ENCODE measurements around the gene P3H3. TPM values are rescaled to one million over a fixed set of nuclear protein-coding genes. Genes with fewer than 3 reads are reported as not detected.
A peak's percentile ranks its signal among the peaks of the same experiment; 100 is the strongest.

The P3H3 gene
- total and polyA plus RNA-seq, 9 of the 15 experiments (the other 6 are each of a cell fraction or from before 2014, with no cell fraction given): 0.03 to 15.0 (median 4.8) TPM

DNA sequence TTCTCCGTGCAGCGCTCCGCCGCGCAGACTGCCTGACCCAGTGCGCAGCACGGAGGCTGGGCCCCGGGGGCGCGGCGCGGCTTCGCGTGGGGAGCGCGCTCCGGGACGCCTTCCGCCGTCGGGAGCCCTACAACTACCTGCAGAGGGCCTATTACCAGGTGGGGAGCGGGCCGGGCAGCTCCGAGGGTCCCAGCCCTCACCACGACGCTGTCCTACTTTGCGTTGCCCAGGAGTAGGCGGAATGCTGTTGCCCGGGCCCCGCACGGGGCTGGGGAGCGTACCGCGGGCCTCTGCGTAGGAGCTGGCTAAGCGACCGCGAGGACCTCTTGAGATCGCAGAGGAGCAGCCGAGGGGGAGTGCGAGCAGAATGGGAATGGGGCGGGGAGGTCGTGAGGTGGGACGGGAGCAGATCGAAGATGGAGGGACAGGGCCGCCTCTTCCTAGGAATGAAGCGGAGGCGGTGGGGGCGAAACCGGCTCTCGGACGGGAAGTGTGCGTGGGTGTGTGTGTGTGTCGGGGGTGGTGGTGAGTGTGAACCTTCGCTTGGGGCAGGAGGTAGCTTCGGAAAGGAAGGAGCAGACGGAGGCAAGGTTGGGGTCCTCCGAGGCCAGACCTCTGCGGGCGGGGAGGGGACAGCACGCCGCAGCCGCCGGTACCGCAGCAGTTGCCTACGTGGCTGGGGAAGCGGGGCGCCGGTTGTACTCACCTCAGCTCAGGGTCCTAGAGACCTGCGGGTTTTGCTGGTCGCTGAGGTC lies 751 bp downstream of the P3H3 start (continued):
- TF ChIP-seq, protein P1, sequence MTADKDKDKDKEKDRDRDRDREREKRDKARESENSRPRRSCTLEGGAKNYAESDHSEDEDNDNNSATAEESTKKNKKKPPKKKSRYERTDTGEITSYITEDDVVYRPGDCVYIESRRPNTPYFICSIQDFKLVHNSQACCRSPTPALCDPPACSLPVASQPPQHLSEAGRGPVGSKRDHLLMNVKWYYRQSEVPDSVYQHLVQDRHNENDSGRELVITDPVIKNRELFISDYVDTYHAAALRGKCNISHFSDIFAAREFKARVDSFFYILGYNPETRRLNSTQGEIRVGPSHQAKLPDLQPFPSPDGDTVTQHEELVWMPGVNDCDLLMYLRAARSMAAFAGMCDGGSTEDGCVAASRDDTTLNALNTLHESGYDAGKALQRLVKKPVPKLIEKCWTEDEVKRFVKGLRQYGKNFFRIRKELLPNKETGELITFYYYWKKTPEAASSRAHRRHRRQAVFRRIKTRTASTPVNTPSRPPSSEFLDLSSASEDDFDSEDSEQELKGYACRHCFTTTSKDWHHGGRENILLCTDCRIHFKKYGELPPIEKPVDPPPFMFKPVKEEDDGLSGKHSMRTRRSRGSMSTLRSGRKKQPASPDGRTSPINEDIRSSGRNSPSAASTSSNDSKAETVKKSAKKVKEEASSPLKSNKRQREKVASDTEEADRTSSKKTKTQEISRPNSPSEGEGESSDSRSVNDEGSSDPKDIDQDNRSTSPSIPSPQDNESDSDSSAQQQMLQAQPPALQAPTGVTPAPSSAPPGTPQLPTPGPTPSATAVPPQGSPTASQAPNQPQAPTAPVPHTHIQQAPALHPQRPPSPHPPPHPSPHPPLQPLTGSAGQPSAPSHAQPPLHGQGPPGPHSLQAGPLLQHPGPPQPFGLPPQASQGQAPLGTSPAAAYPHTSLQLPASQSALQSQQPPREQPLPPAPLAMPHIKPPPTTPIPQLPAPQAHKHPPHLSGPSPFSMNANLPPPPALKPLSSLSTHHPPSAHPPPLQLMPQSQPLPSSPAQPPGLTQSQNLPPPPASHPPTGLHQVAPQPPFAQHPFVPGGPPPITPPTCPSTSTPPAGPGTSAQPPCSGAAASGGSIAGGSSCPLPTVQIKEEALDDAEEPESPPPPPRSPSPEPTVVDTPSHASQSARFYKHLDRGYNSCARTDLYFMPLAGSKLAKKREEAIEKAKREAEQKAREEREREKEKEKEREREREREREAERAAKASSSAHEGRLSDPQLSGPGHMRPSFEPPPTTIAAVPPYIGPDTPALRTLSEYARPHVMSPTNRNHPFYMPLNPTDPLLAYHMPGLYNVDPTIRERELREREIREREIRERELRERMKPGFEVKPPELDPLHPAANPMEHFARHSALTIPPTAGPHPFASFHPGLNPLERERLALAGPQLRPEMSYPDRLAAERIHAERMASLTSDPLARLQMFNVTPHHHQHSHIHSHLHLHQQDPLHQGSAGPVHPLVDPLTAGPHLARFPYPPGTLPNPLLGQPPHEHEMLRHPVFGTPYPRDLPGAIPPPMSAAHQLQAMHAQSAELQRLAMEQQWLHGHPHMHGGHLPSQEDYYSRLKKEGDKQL (CRISPR knock-in tag; IDR thresholded peaks at IDR 0.05; ENCODE audit: borderline replicate concordance): no peak
- TF ChIP-seq TBP (optimal IDR thresholded peaks at IDR 0.05; ENCODE audit: low read depth, low read length): no peak
- TF ChIP-seq, protein P2, sequence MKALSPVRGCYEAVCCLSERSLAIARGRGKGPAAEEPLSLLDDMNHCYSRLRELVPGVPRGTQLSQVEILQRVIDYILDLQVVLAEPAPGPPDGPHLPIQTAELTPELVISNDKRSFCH (CRISPR knock-in tag; IDR thresholded peaks at IDR 0.05): no peak
- TF ChIP-seq, protein P2 (tag; IDR thresholded peaks at IDR 0.05): no peak
- TF ChIP-seq XRCC3 (IDR thresholded peaks at IDR 0.05): no peak
- peak; percentile 44; the same call in 1 of the 2 replicates for TF ChIP-seq GABPB1 (CRISPR knock-in tag; IDR thresholded peaks at IDR 0.05)
- TF ChIP-seq, protein P3, sequence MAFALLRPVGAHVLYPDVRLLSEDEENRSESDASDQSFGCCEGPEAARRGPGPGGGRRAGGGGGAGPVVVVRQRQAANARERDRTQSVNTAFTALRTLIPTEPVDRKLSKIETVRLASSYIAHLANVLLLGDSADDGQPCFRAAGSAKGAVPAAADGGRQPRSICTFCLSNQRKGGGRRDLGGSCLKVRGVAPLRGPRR (CRISPR knock-in tag; IDR thresholded peaks at IDR 0.05): no peak
- TF ChIP-seq, protein P4, sequence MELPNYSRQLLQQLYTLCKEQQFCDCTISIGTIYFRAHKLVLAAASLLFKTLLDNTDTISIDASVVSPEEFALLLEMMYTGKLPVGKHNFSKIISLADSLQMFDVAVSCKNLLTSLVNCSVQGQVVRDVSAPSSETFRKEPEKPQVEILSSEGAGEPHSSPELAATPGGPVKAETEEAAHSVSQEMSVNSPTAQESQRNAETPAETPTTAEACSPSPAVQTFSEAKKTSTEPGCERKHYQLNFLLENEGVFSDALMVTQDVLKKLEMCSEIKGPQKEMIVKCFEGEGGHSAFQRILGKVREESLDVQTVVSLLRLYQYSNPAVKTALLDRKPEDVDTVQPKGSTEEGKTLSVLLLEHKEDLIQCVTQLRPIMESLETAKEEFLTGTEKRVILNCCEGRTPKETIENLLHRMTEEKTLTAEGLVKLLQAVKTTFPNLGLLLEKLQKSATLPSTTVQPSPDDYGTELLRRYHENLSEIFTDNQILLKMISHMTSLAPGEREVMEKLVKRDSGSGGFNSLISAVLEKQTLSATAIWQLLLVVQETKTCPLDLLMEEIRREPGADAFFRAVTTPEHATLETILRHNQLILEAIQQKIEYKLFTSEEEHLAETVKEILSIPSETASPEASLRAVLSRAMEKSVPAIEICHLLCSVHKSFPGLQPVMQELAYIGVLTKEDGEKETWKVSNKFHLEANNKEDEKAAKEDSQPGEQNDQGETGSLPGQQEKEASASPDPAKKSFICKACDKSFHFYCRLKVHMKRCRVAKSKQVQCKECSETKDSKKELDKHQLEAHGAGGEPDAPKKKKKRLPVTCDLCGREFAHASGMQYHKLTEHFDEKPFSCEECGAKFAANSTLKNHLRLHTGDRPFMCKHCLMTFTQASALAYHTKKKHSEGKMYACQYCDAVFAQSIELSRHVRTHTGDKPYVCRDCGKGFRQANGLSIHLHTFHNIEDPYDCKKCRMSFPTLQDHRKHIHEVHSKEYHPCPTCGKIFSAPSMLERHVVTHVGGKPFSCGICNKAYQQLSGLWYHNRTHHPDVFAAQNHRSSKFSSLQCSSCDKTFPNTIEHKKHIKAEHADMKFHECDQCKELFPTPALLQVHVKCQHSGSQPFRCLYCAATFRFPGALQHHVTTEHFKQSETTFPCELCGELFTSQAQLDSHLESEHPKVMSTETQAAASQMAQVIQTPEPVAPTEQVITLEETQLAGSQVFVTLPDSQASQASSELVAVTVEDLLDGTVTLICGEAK (IDR thresholded peaks at IDR 0.05): peak; percentile 55; the same call in 1 of the 2 replicates
- TF ChIP-seq, protein P4 (CRISPR knock-in tag; IDR thresholded peaks at IDR 0.05): no peak
- TF ChIP-seq ATF1 (CRISPR knock-in tag; IDR thresholded peaks at IDR 0.05): no peak
- peak; percentile 61; the same call in 1 of the 2 replicates for TF ChIP-seq ATF1 (tag; IDR thresholded peaks at IDR 0.05)
- peak; percentile 64 for TF ChIP-seq CBFA2T3 (IDR thresholded peaks at IDR 0.05)

Data from K562 (cell line).